Neural cell (in vitro differentiated cells): ENCODE results near the gene FAM124B. TPM values are rescaled to one million over a fixed set of nuclear protein-coding genes. Genes with fewer than 3 reads are reported as not detected.

Experiments used
- H2AFZ ChIP-seq: fragments of 200-600, 300-800 bp; sonication (generic), shearing (Covaris generic); 2 replicates; pipeline ENCODE4 v1.6.0; 2014; ENCODE audit warnings: low read depth, mild to moderate bottlenecking, antibody characterized with exemption, low read length, moderate library complexity
- H3F3A ChIP-seq: fragments of 200-600 bp; shearing (Covaris generic); 2 replicates; pipeline ENCODE4 v1.6.1; 2016; ENCODE audit warnings: mild to moderate bottlenecking, moderate library complexity, mixed read lengths, antibody characterized with exemption, low read length; ENCODE audit not compliant: insufficient read depth, poor library complexity, severe bottlenecking
- H3K27ac ChIP-seq: fragments of 200-600, 300-800 bp; sonication (generic), shearing (Covaris generic); 2 replicates; pipeline ENCODE4 v1.5.1; 2014; ENCODE audit warnings: mild to moderate bottlenecking, low read length, moderate library complexity
- H3K27me3 ChIP-seq: fragments of 300-800, 200-600 bp; sonication (generic), shearing (Covaris generic); 2 replicates; pipeline ENCODE4 v1.6.0; 2014; ENCODE audit warnings: mild to moderate bottlenecking, low read depth, low read length, moderate library complexity; ENCODE audit not compliant: insufficient read depth
- H3K36me3 ChIP-seq: fragments of 300-800, 200-600 bp; sonication (generic), shearing (Covaris generic); 2 replicates; pipeline ENCODE4 v1.5.1; 2014; ENCODE audit warnings: mild to moderate bottlenecking, antibody characterized with exemption, low read length, moderate library complexity; ENCODE audit not compliant: insufficient read depth
- H3K4me2 ChIP-seq: fragments of 300-800, 200-600 bp; sonication (generic), shearing (Covaris generic); 2 replicates; pipeline ENCODE4 v1.6.0; 2014; ENCODE audit warnings: mild to moderate bottlenecking, low read length
- H3K4me3 ChIP-seq: fragments of 300-800, 200-600 bp; sonication (generic), shearing (Covaris generic); 2 replicates; pipeline ENCODE4 v1.5.1; 2014; ENCODE audit warnings: mild to moderate bottlenecking, low read length, moderate library complexity
- H3K79me2 ChIP-seq: fragments of 200-600 bp; shearing (Covaris generic); replicated peaks from 2 replicates; pipeline ENCODE4 v1.6.0; 2014; ENCODE audit warnings: mild to moderate bottlenecking, low read length, moderate library complexity; ENCODE audit not compliant: insufficient read depth
- H3K9ac ChIP-seq: fragments of 300-800, 200-600 bp; sonication (generic), shearing (Covaris generic); 2 replicates; pipeline ENCODE4 v1.6.1; 2016; ENCODE audit warnings: mild to moderate bottlenecking, low read length, mixed read lengths
- H3K9me2 ChIP-seq: fragments of 200-600 bp; shearing (Covaris generic); 2 replicates; pipeline ENCODE4 v1.6.1; 2016; ENCODE audit warnings: mild to moderate bottlenecking, low read length, mixed read lengths; ENCODE audit not compliant: insufficient read depth
- H3K9me3 ChIP-seq: fragments of 200-600, 300-800 bp; sonication (generic), shearing (Covaris generic); 2 replicates; pipeline ENCODE4 v1.6.1; 2016; ENCODE audit warnings: mild to moderate bottlenecking, mixed run types, low read length, moderate library complexity, mixed read lengths
- H4K20me1 ChIP-seq: fragments of 200-600 bp; shearing (Covaris generic); 2 replicates; pipeline ENCODE4 v1.6.1; 2016; ENCODE audit warnings: mild to moderate bottlenecking, mixed run types; ENCODE audit not compliant: insufficient read depth
- EP300 ChIP-seq: fragments of 450-650 bp; conservative IDR thresholded peaks from 2 replicates; pipeline ENCODE4 v1.6.1; 2014; ENCODE audit warnings: antibody characterized with exemption, mild to moderate bottlenecking, moderate library complexity; ENCODE audit not compliant: poor library complexity, severe bottlenecking
- EZH2 ChIP-seq: fragments of 200-600, 300-800 bp; shearing (Covaris generic), sonication (generic); IDR thresholded peaks from 2 replicates; pipeline ENCODE4 v1.6.1; 2014; ENCODE audit warnings: antibody characterized with exemption, low read length, borderline replicate concordance, mild to moderate bottlenecking; ENCODE audit not compliant: insufficient read depth, poor library complexity, severe bottlenecking
- MXI1 ChIP-seq: fragments of 450-650 bp; conservative IDR thresholded peaks from 2 replicates; pipeline ENCODE4 v1.6.1; 2014; ENCODE audit warnings: antibody characterized with exemption, mild to moderate bottlenecking; ENCODE audit not compliant: poor library complexity, severe bottlenecking
- POLR2AphosphoS5 ChIP-seq: IDR thresholded peaks from 2 replicates; pipeline ENCODE4 v1.6.1; 2012
- RAD21 ChIP-seq: fragments of 450-650 bp; conservative IDR thresholded peaks from 2 replicates; pipeline ENCODE4 v1.6.1; 2014; ENCODE audit warnings: antibody characterized with exemption, mild to moderate bottlenecking, moderate library complexity
- SMC3 ChIP-seq: fragments of 450-650 bp; conservative IDR thresholded peaks from 2 replicates; pipeline ENCODE4 v1.6.1; 2014; ENCODE audit warnings: antibody characterized with exemption, mild to moderate bottlenecking, moderate library complexity; ENCODE audit not compliant: poor library complexity
- TAF1 ChIP-seq: IDR thresholded peaks from 2 replicates; pipeline ENCODE4 v1.6.1; 2012; ENCODE audit warnings: low read depth
- polyA plus RNA-seq: library from polyadenylated mRNA; depleted of rRNA; stranded (reverse); fragments of >200 nt; gene quantifications from 2 replicates; pipeline ENCODE4 v1.2.3, GENCODE V29; 2014
- TF ChIP-seq, protein P1 (sequence below): IDR thresholded peaks from 2 replicates; pipeline ENCODE4 v1.6.1; 2012; ENCODE audit warnings: borderline replicate concordance
- TF ChIP-seq, protein P2 (sequence below): fragments of 450-650 bp; IDR thresholded peaks from 2 replicates; pipeline ENCODE4 v1.5.1; 2014; ENCODE audit warnings: antibody characterized with exemption, mild to moderate bottlenecking, moderate library complexity; ENCODE audit not compliant: poor library complexity, severe bottlenecking

FAM124B gene
- polyA plus RNA-seq, 1 donor from 2014 or later, result not detected

DNA sequence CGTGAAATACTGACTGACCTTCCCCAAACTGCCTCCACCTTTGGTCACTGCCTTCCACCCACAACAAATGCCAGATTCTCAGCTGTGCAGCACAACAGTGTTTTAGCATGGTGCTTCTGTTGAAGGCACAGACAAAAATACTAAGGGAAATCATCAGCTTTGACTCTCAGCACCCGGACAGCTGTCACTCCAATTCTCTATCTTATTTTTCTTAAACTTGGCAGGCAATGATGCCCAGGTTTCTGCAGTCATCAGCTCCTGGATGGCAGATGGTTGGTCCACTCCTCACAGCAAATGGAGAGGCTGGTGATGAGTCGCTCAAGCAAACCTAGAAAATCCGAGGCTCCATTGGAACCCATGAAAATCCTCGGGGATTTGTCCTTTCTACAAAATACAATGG is 2.9 kb upstream of the FAM124B start:
- TF ChIP-seq RAD21 (no peak), MXI1 (no peak), EP300 (no peak), SMC3 (no peak), EZH2 (no peak), POLR2AphosphoS5 (no peak), TAF1 (no peak)
- TF ChIP-seq, protein P1, sequence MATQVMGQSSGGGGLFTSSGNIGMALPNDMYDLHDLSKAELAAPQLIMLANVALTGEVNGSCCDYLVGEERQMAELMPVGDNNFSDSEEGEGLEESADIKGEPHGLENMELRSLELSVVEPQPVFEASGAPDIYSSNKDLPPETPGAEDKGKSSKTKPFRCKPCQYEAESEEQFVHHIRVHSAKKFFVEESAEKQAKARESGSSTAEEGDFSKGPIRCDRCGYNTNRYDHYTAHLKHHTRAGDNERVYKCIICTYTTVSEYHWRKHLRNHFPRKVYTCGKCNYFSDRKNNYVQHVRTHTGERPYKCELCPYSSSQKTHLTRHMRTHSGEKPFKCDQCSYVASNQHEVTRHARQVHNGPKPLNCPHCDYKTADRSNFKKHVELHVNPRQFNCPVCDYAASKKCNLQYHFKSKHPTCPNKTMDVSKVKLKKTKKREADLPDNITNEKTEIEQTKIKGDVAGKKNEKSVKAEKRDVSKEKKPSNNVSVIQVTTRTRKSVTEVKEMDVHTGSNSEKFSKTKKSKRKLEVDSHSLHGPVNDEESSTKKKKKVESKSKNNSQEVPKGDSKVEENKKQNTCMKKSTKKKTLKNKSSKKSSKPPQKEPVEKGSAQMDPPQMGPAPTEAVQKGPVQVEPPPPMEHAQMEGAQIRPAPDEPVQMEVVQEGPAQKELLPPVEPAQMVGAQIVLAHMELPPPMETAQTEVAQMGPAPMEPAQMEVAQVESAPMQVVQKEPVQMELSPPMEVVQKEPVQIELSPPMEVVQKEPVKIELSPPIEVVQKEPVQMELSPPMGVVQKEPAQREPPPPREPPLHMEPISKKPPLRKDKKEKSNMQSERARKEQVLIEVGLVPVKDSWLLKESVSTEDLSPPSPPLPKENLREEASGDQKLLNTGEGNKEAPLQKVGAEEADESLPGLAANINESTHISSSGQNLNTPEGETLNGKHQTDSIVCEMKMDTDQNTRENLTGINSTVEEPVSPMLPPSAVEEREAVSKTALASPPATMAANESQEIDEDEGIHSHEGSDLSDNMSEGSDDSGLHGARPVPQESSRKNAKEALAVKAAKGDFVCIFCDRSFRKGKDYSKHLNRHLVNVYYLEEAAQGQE, result no peak
- TF ChIP-seq, protein P2, sequence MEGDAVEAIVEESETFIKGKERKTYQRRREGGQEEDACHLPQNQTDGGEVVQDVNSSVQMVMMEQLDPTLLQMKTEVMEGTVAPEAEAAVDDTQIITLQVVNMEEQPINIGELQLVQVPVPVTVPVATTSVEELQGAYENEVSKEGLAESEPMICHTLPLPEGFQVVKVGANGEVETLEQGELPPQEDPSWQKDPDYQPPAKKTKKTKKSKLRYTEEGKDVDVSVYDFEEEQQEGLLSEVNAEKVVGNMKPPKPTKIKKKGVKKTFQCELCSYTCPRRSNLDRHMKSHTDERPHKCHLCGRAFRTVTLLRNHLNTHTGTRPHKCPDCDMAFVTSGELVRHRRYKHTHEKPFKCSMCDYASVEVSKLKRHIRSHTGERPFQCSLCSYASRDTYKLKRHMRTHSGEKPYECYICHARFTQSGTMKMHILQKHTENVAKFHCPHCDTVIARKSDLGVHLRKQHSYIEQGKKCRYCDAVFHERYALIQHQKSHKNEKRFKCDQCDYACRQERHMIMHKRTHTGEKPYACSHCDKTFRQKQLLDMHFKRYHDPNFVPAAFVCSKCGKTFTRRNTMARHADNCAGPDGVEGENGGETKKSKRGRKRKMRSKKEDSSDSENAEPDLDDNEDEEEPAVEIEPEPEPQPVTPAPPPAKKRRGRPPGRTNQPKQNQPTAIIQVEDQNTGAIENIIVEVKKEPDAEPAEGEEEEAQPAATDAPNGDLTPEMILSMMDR, result no peak
- no peak overlapping the region for H3K9ac ChIP-seq
- H4K20me1 ChIP-seq, result no peaks in the 10 kb centered on the region

DNA sequence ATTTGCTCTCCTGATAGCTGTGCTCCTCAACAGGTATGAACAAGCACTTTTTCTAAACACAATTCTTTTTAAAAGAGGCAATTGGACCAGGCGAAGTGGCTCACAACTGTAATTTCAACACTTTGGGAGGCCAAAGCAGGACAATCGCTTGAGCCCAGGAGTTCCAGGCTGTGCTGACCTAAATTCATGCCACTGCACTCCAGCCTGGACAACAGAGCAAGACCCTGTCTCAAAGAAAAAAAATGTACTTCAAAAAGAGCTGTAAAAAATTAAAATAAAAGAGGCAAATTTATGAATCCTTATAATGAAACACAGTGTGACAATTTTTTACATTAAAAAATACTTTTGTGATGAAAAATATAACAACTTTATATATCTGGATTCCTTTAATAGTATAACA is 1.8 kb upstream of the FAM124B start:
- Histone ChIP-seq H4K20me1 (no peaks in the 10 kb centered on the region), H3K4me3 (no peak overlapping the region), H3K4me2 (no peak overlapping the region), H3K9me3 (no peaks in the 10 kb centered on the region), H3K27ac (no peak overlapping the region), H2AFZ (no peak overlapping the region), H3K79me2 (no peaks in the 10 kb centered on the region), H3K36me3 (no peaks in the 10 kb centered on the region), H3K9me2 (no peaks in the 10 kb centered on the region), H3F3A (no peaks in the 10 kb centered on the region), H3K9ac (no peak overlapping the region), H3K27me3 (no peaks in the 10 kb centered on the region)
- TF ChIP-seq, protein P1, result no peak
- no peak for TF ChIP-seq SMC3
- TF ChIP-seq RAD21, result no peak
- no peak for TF ChIP-seq POLR2AphosphoS5
- TF ChIP-seq TAF1, result no peak
- TF ChIP-seq MXI1, result no peak
- TF ChIP-seq EP300, result no peak
- TF ChIP-seq, protein P2, result no peak
- no peak for TF ChIP-seq EZH2

More for the DNA sequence above, 2.9 kb upstream of the FAM124B start:
- Histone ChIP-seq H2AFZ (no peak overlapping the region), H3K9me3 (no peaks in the 10 kb centered on the region), H3K27me3 (no peaks in the 10 kb centered on the region), H3F3A (no peaks in the 10 kb centered on the region), H3K9me2 (no peaks in the 10 kb centered on the region), H3K36me3 (no peaks in the 10 kb centered on the region), H3K27ac (no peak overlapping the region), H3K4me3 (no peak overlapping the region), H3K79me2 (no peaks in the 10 kb centered on the region), H3K4me2 (no peak overlapping the region)
